Endothelial cell of umbilical vein (primary cell): Measurements from ENCODE around the gene SLC35A5. TPM values are rescaled to one million over a fixed set of nuclear protein-coding genes. Genes with fewer than 3 reads are reported as not detected.
A peak's percentile ranks its signal among the peaks of the same experiment; 100 is the strongest.

ENCODE experiments used
- BruUV-seq: library from RNA; stranded (reverse); fragments of 400-500 nt; replicated peaks from 2 replicates; lab custom pipeline; 2021; lab: Mats Ljungman, UMichigan
- CTCF ChIA-PET: fragments of 300-600, 350-600 bp; sonication (Branson Sonifier 250); formaldehyde crosslinking; loops from one replicate; lab custom pipeline; 2021; ENCODE audit warnings: antibody characterized with exemption, inconsistent platforms; lab: Charles Lee
- POLR2A ChIA-PET: fragments of 300-600, 350-600 bp; sonication (Branson Sonifier 250); formaldehyde crosslinking; loops from one replicate; lab custom pipeline; 2021; ENCODE audit warnings: antibody characterized with exemption, inconsistent platforms; lab: Charles Lee
- DNase-seq: peaks from one replicate; pipeline ENCODE4 v3.0.0-alpha.2; 2011; ENCODE audit warnings: low read depth, low spot score
- FAIRE-seq: peaks from 2 replicates; lab custom pipeline; 2011; peaks lifted over from hg19 to GRCh38; lab: Jason Lieb, UNC
- H2AFZ ChIP-seq: 2 replicates; pipeline ENCODE4 v1.6.0; 2012; ENCODE audit warnings: low read depth, low read length, control low read depth, inconsistent platforms
- H3K27ac ChIP-seq: 2 replicates; pipeline ENCODE4 v1.5.1; 2011; ENCODE audit warnings: low read depth, mild to moderate bottlenecking, control low read depth, low read length, moderate library complexity; ENCODE audit not compliant: insufficient read depth
- H3K27me3 ChIP-seq, 2 experiments: 2 replicates each; pipeline versions ENCODE4 v1.6.0 to v1.6.1; 2011; ENCODE audit warnings: low read length in 2 of 2, mixed read lengths in 1 of 2; ENCODE audit not compliant: control insufficient read depth in 2 of 2, insufficient read depth in 2 of 2
- H3K36me3 ChIP-seq, 2 experiments: 2 replicates in 1 of 2; 3 replicates in 1 of 2; pipeline ENCODE4 v1.5.1; 2011; ENCODE audit warnings: low read length in 2 of 2, mild to moderate bottlenecking in 1 of 2, moderate library complexity in 1 of 2; ENCODE audit not compliant: control insufficient read depth in 2 of 2, insufficient read depth in 2 of 2; ENCODE audit errors: extremely low read depth in 1 of 2
- H3K4me1 ChIP-seq: 3 replicates; pipeline ENCODE4 v1.5.1; 2011; ENCODE audit warnings: mild to moderate bottlenecking, low read length; ENCODE audit not compliant: control insufficient read depth, insufficient read depth; ENCODE audit errors: extremely low read depth
- H3K4me2 ChIP-seq: 2 replicates; pipeline ENCODE4 v1.6.1; 2011; ENCODE audit warnings: low read length, control low read depth, mixed read lengths; ENCODE audit not compliant: insufficient read depth
- H3K4me3 ChIP-seq, 3 experiments: fragments of 200-600 bp in 1 of 3; sonication (generic), shearing (Covaris generic) in 1 of 3; replicated peaks in 1 of 3; 2 replicates each; pipeline ENCODE4 v1.5.1; 2011 to 2016; ENCODE audit warnings: control low read depth in 3 of 3, low read length in 3 of 3, mild to moderate bottlenecking in 2 of 3, inconsistent platforms in 1 of 3, low read depth in 1 of 3, moderate library complexity in 1 of 3; ENCODE audit not compliant: insufficient read depth in 1 of 3
- H3K79me2 ChIP-seq: 2 replicates; pipeline ENCODE4 v1.6.0; 2012; ENCODE audit warnings: low read length, inconsistent platforms; ENCODE audit not compliant: control insufficient read depth, insufficient read depth
- H3K9ac ChIP-seq: replicated peaks from 2 replicates; pipeline ENCODE3; 2011; ENCODE audit warnings: low read length, control low read depth; ENCODE audit not compliant: insufficient read depth; ENCODE audit errors: extremely low read depth
- H3K9me1 ChIP-seq: replicated peaks from 3 replicates; pipeline ENCODE4 v1.6.0; 2011; ENCODE audit warnings: mild to moderate bottlenecking, low read length; ENCODE audit not compliant: control insufficient read depth, insufficient read depth; ENCODE audit errors: extremely low read depth
- H3K9me3 ChIP-seq: replicated peaks from 2 replicates; pipeline ENCODE4 v1.5.1; 2012; ENCODE audit warnings: low read length, inconsistent platforms; ENCODE audit not compliant: control insufficient read depth, insufficient read depth
- H4K20me1 ChIP-seq: replicated peaks from 2 replicates; pipeline ENCODE3; 2011; ENCODE audit warnings: mild to moderate bottlenecking, low read length; ENCODE audit not compliant: control insufficient read depth, insufficient read depth; ENCODE audit errors: extremely low read depth
- EZH2 ChIP-seq: IDR thresholded peaks from 2 replicates; pipeline ENCODE4 v1.6.1; 2012; ENCODE audit warnings: borderline replicate concordance, low read depth, mild to moderate bottlenecking, moderate library complexity, low read length, inconsistent platforms; ENCODE audit not compliant: severe bottlenecking
- FOS ChIP-seq: IDR thresholded peaks from 2 replicates; pipeline ENCODE4 v1.6.1; 2011; ENCODE audit warnings: mild to moderate bottlenecking, low read length, moderate library complexity, borderline replicate concordance; ENCODE audit not compliant: insufficient read depth
- GATA2 ChIP-seq: IDR thresholded peaks from 2 replicates; pipeline ENCODE4 v1.7.0; 2011; ENCODE audit warnings: low read depth, mild to moderate bottlenecking, moderate library complexity, mixed read lengths, low read length; ENCODE audit not compliant: insufficient read length, insufficient read depth
- JUN ChIP-seq: IDR thresholded peaks from 2 replicates; pipeline ENCODE4 v1.6.1; 2011; ENCODE audit warnings: borderline replicate concordance, low read depth; ENCODE audit not compliant: insufficient read length, insufficient read depth
- POLR2AphosphoS5 ChIP-seq: IDR thresholded peaks from 2 replicates; pipeline ENCODE4 v1.6.1; 2012; ENCODE audit warnings: low read depth, mild to moderate bottlenecking, control low read depth, low read length, moderate library complexity; ENCODE audit not compliant: insufficient read depth
- dilution Hi-C: fragments of 300-500 bp; cut with MboI; formaldehyde crosslinking; loops from one replicate; pipeline ENCODE4 v1.15.0; 2019; ENCODE audit warnings: low sequenced_read_pairs; ENCODE audit not compliant: extremely low pct_ligation_motif_present
- intact Hi-C: fragments of 100-400 bp; cut with micrococcal nuclease; formaldehyde crosslinking; loops from one replicate; pipeline ENCODE4 v1.10.0; 2022
- polyA plus RNA-seq, 4 experiments: library from polyadenylated mRNA; depleted of rRNA in 3 of 4; stranded (reverse) in 3 of 4; unstranded in 1 of 4; fragments of >200 nt; gene quantifications; 2 replicates each; pipeline versions ENCODE4 v1.2.1 to v1.2.3, GENCODE V29; 2011 to 2012; ENCODE audit warnings: missing spikeins in 1 of 4
- total RNA-seq: library from RNA; stranded (reverse); gene quantifications from 2 replicates; pipeline ENCODE4 v1.2.3, GENCODE V29; 2021
- TF ChIP-seq, protein P1 (sequence below): IDR thresholded peaks from 2 replicates; pipeline ENCODE4 v1.6.1; 2011; ENCODE audit not compliant: insufficient read depth, insufficient read length

The SLC35A5 gene
- total and polyA plus RNA-seq, 2 donors (not counting 3 experiments of a cell fraction or from before 2014, with no cell fraction given) = 25.1 to 40.1 TPM

GRCh38 chr3:112604536-112604935 lies 42.7 kb downstream of the SLC35A5 start:
- Histone ChIP-seq H3K4me3 (peak overlapping the region in 1 of 3 experiments; percentile 38), H3K9me3 (no peaks in the 10 kb centered on the region), H3K27me3 (no peaks in the 10 kb centered on the region), H3K4me2 (peak overlapping the region; percentile 68), H4K20me1 (no peaks in the 10 kb centered on the region), H2AFZ (no peak overlapping the region), H3K9ac (peak overlapping the region; percentile 84), H3K36me3 (no peaks in the 10 kb centered on the region), H3K9me1 (no peaks in the 10 kb centered on the region), H3K79me2 (no peaks in the 10 kb centered on the region), H3K4me1 (peaks cover 17% of the 10 kb centered on the region), H3K27ac (peak overlapping the region; percentile 94)
- CTCF ChIA-PET = interaction anchor here (1.2 to 2.7 kb wide), 10 partner anchors 18 to 375 kb away, joined by 4 to 26 read pairs (median 8); no protein-coding TSS in a partner anchor
- peak; percentile 87 for TF ChIP-seq POLR2AphosphoS5
- TF ChIP-seq EZH2 = no peak
- peak; percentile 37 for TF ChIP-seq FOS
- peak; percentile 94 for TF ChIP-seq GATA2
- BruUV-seq = no TSS peak
- peak; percentile 89 for FAIRE-seq
- intact Hi-C loops = loop anchor here (1.0 kb wide), 1 partner anchor 22 kb away; no protein-coding TSS in a partner anchor
- POLR2A ChIA-PET = interaction anchor here (0.5 to 2.4 kb wide), 9 partner anchors 18 to 409 kb away, joined by 3 to 12 read pairs (median 4); partner anchors contain the start of genes ATG3 and SLC35A5
- peak; percentile 97 for DNase-seq
- dilution Hi-C loops = no loop called here

DNA sequence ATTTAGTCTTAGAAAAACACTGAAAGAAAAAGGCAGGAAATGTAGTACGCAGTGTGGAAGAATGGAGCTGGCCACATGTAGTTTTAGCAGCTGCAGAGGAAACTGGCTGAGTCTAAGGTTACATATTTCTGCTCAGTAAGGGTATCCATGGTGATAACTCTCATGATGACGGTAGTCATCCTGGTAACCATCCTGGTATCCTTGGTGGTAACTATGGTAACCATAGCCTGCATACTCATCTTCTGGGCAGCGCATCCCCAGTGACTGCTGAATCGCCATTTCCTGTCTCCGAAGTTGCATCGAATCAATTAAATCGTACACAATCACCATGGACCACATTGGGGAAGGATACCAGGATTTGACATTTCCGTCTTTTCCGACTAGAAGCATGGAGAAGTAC lies 43.4 kb downstream of the SLC35A5 start:
- dilution Hi-C loops = no loop called here
- peak overlapping the region; percentile 84 for H3K9ac ChIP-seq
- peak; percentile 96 for FAIRE-seq

More for the DNA sequence above, 43.4 kb downstream of the SLC35A5 start:
- intact Hi-C loops = loop anchor here (1.0 kb wide), 5 partner anchors 23 to 312 kb away; partner anchors contain the start of genes CCDC80 and SLC35A5
- Histone ChIP-seq H3K9me3 (no peaks in the 10 kb centered on the region), H3K27ac (peak overlapping the region; percentile 94), H3K36me3 (no peaks in the 10 kb centered on the region), H3K4me1 (peaks cover 17% of the 10 kb centered on the region), H3K27me3 (no peaks in the 10 kb centered on the region), H3K4me3 (peak overlapping the region in 1 of 3 experiments; percentile 38), H4K20me1 (no peaks in the 10 kb centered on the region), H3K79me2 (no peaks in the 10 kb centered on the region), H3K9me1 (no peaks in the 10 kb centered on the region), H2AFZ (peak overlapping the region; percentile 3), H3K4me2 (peak overlapping the region; percentile 68)
- TF ChIP-seq POLR2AphosphoS5 (peak; percentile 82), EZH2 (no peak), GATA2 (peak; percentile 19), JUN (peak; percentile 89), FOS (peak; percentile 68)
- TF ChIP-seq, protein P1, sequence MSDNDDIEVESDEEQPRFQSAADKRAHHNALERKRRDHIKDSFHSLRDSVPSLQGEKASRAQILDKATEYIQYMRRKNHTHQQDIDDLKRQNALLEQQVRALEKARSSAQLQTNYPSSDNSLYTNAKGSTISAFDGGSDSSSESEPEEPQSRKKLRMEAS = no peak
- BruUV-seq = no TSS peak
- peak; percentile 98 for DNase-seq
- POLR2A ChIA-PET = interaction anchor here (0.6 to 2.4 kb wide), 8 partner anchors 18 to 409 kb away, joined by 3 to 12 read pairs (median 4); partner anchors contain the start of genes ATG3 and SLC35A5
- CTCF ChIA-PET = interaction anchor here (0.6 to 2.7 kb wide), 12 partner anchors 17 to 374 kb away, joined by 3 to 26 read pairs (median 8); no protein-coding TSS in a partner anchor
